ENCODE measurements around the gene USP6NL.

Gene USP6NL

DNA sequence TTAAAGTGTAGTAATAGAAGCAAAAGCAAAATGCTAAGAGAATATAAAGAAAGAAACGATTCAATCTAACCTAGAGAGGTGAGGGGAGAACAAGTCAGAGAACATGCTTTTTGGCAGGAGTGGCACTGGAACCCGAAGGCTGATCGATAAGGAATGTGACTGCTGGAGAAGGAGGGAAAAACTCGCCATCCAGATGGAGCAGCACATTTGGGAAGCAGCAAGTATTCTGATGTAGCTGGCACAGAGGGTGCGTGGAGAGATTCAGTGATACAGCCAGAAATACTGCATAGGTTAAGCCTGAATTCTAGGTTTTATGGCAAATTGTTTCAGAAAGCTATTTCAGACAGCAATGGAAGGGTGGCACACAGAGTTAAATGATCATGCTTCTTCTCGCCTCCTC, 42.0 kb downstream of the USP6NL start:
- TF ChIP-seq POLR2AphosphoS5 (IDR thresholded peaks at IDR 0.05; ENCODE audit: low read depth, low read length) (no peak), SIN3A (IDR thresholded peaks at IDR 0.05; ENCODE audit: borderline replicate concordance, insufficient read depth, low read length) (no peak), TAF1 (IDR thresholded peaks at IDR 0.05; ENCODE audit: borderline replicate concordance, insufficient read depth, low read length) (no peak), FOXP2 (optimal IDR thresholded peaks at IDR 0.05; ENCODE audit: borderline replicate concordance, extremely low read depth, extremely low read length, insufficient read depth) (no peak)
- TF ChIP-seq, protein P1, sequence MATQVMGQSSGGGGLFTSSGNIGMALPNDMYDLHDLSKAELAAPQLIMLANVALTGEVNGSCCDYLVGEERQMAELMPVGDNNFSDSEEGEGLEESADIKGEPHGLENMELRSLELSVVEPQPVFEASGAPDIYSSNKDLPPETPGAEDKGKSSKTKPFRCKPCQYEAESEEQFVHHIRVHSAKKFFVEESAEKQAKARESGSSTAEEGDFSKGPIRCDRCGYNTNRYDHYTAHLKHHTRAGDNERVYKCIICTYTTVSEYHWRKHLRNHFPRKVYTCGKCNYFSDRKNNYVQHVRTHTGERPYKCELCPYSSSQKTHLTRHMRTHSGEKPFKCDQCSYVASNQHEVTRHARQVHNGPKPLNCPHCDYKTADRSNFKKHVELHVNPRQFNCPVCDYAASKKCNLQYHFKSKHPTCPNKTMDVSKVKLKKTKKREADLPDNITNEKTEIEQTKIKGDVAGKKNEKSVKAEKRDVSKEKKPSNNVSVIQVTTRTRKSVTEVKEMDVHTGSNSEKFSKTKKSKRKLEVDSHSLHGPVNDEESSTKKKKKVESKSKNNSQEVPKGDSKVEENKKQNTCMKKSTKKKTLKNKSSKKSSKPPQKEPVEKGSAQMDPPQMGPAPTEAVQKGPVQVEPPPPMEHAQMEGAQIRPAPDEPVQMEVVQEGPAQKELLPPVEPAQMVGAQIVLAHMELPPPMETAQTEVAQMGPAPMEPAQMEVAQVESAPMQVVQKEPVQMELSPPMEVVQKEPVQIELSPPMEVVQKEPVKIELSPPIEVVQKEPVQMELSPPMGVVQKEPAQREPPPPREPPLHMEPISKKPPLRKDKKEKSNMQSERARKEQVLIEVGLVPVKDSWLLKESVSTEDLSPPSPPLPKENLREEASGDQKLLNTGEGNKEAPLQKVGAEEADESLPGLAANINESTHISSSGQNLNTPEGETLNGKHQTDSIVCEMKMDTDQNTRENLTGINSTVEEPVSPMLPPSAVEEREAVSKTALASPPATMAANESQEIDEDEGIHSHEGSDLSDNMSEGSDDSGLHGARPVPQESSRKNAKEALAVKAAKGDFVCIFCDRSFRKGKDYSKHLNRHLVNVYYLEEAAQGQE (IDR thresholded peaks at IDR 0.05; ENCODE audit: insufficient read depth in 1 of 2, low read depth in 2 of 2, low read length in 2 of 2): no peak

DNA sequence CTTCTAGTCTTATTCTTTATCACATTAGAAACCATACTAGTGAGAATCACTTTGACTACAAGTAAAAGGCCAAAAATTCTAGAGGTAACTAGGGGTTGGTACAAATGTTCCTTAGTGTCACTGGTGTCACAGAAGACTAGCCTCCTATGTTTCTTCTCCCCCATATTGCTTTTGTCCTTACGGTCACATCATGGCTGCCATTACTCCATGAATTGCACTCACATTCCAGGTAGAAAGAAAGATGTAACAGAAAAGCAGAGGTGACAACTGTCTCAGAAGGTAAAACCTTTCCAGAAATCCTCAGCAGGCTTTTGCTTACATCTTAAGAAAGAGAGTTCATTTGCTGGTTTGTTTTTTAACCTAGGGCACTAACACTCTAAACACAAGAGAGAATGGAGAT, 42.9 kb downstream of the USP6NL start:
- TF ChIP-seq POLR2AphosphoS5 (IDR thresholded peaks at IDR 0.05; ENCODE audit: low read depth, low read length) (no peak), TAF1 (IDR thresholded peaks at IDR 0.05; ENCODE audit: borderline replicate concordance, insufficient read depth, low read length) (no peak), SIN3A (IDR thresholded peaks at IDR 0.05; ENCODE audit: borderline replicate concordance, insufficient read depth, low read length) (no peak), FOXP2 (optimal IDR thresholded peaks at IDR 0.05; ENCODE audit: borderline replicate concordance, extremely low read depth, extremely low read length, insufficient read depth) (no peak)
- TF ChIP-seq, protein P1 (IDR thresholded peaks at IDR 0.05; ENCODE audit: insufficient read depth in 1 of 2, low read depth in 2 of 2, low read length in 2 of 2): no peak

GRCh38 chr10:11564741-11565140, 46.7 kb downstream of the USP6NL start:
- TF ChIP-seq FOXP2 (optimal IDR thresholded peaks at IDR 0.05; ENCODE audit: borderline replicate concordance, extremely low read depth, extremely low read length, insufficient read depth) (no peak), TAF1 (IDR thresholded peaks at IDR 0.05; ENCODE audit: borderline replicate concordance, insufficient read depth, low read length) (no peak), POLR2AphosphoS5 (IDR thresholded peaks at IDR 0.05; ENCODE audit: low read depth, low read length) (no peak), SIN3A (IDR thresholded peaks at IDR 0.05; ENCODE audit: borderline replicate concordance, insufficient read depth, low read length) (no peak)
- TF ChIP-seq, protein P1 (IDR thresholded peaks at IDR 0.05; ENCODE audit: insufficient read depth in 1 of 2, low read depth in 2 of 2, low read length in 2 of 2): no peak

DNA sequence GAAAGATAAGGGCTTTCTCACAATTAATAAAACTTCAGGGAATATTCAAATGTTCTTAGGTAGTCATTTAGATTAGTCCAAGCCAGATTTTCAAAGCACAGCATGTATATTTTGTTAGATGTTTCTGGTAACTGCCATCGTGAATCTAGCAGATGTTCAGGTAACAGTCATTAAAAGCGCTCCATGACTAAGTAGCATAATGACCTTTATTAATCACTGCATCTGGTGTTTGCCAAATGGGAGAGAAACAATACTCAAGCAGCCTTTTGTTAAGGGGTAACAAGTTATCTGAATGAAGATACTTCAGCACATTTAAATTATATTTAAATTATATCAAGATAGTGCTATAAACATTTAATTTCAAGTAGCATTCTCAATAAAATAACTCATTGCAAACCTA, 47.5 kb downstream of the USP6NL start:
- no peak for TF ChIP-seq SIN3A (IDR thresholded peaks at IDR 0.05; ENCODE audit: borderline replicate concordance, insufficient read depth, low read length)
- no peak for TF ChIP-seq FOXP2 (optimal IDR thresholded peaks at IDR 0.05; ENCODE audit: borderline replicate concordance, extremely low read depth, extremely low read length, insufficient read depth)
- TF ChIP-seq POLR2AphosphoS5 (IDR thresholded peaks at IDR 0.05; ENCODE audit: low read depth, low read length): no peak
- TF ChIP-seq, protein P1 (IDR thresholded peaks at IDR 0.05; ENCODE audit: insufficient read depth in 1 of 2, low read depth in 2 of 2, low read length in 2 of 2): no peak
- TF ChIP-seq TAF1 (IDR thresholded peaks at IDR 0.05; ENCODE audit: borderline replicate concordance, insufficient read depth, low read length): no peak

- TF ChIP-seq, protein P1 (IDR thresholded peaks at IDR 0.05; ENCODE audit: insufficient read depth in 1 of 2, low read depth in 2 of 2, low read length in 2 of 2): no peak
- no peak for TF ChIP-seq POLR2AphosphoS5 (IDR thresholded peaks at IDR 0.05; ENCODE audit: low read depth, low read length)
Measured at GRCh38 chr10:11562888-11563287, 48.6 kb downstream of the USP6NL start.

All from PFSK-1 (cell line).